Stimulated activated CD4-positive, alpha-beta T cell treated with anti-CD3 and anti-CD28 coated beads, Interleukin-12 subunit alpha, Interleukin-12 subunit beta, amount 100 ng/mL, for 48 hours (primary cell): ENCODE results near the gene REG1A.

Experiments used
- DNase-seq, 3 donors: peaks; one replicate each; pipeline ENCODE4 v3.0.0-alpha.2; 2020; ENCODE audit warnings: low read depth in 2 of 3, low spot score in 1 of 3

The REG1A gene

GRCh38 chr2:79120194-79120713, at the start of gene REG1A:
REG1A (plus strand) TSS chr2:79120488; CDS start chr2:79120862, 374 bp downstream.
- DNase-seq = no peak

GRCh38 chr2:79071078-79071477, 49.2 kb upstream of the REG1A start:
- no peak for DNase-seq

- DNase-seq = no peak
These were observed 37.3 kb upstream of the REG1A start for GRCh38 chr2:79082987-79083386.

GRCh38 chr2:79083597-79084251, 36.6 kb upstream of the REG1A start:
- no peak for DNase-seq

- no peak for DNase-seq
These were observed 35.7 kb upstream of the REG1A start for GRCh38 chr2:79084495-79085135.

GRCh38 chr2:79085382-79085781, 34.9 kb upstream of the REG1A start:
- DNase-seq = no peak

- no peak for DNase-seq
These were observed 34.0 kb upstream of the REG1A start for GRCh38 chr2:79086255-79086654.

- DNase-seq = no peak
These were observed 32.4 kb upstream of the REG1A start, which contains the start of gene REG1B for GRCh38 chr2:79087785-79088364. REG1B (minus strand) TSS chr2:79087993; CDS start chr2:79087612, 381 bp downstream.

- DNase-seq = no peak
These were observed 29.6 kb upstream of the REG1A start for GRCh38 chr2:79090693-79091092.

GRCh38 chr2:79097843-79098242, 22.4 kb upstream of the REG1A start:
- DNase-seq = no peak

GRCh38 chr2:79099140-79099686, 21.1 kb upstream of the REG1A start:
- no peak for DNase-seq

- DNase-seq = no peak
These were observed 20.0 kb upstream of the REG1A start for GRCh38 chr2:79100285-79100684.

- no peak for DNase-seq
These were observed 19.3 kb upstream of the REG1A start for GRCh38 chr2:79101024-79101423.

- no peak for DNase-seq
These were observed 17.1 kb upstream of the REG1A start for GRCh38 chr2:79103214-79103613.

GRCh38 chr2:79105259-79105658, 15.0 kb upstream of the REG1A start:
- DNase-seq = no peak

GRCh38 chr2:79112269-79112668, 8.0 kb upstream of the REG1A start:
- DNase-seq = no peak

GRCh38 chr2:79114797-79115494, 5.3 kb upstream of the REG1A start:
- DNase-seq = no peak

GRCh38 chr2:79116997-79117928, 3.0 kb upstream of the REG1A start:
- DNase-seq = no peak

- no peak for DNase-seq
These were observed 2.4 kb downstream of the REG1A start for GRCh38 chr2:79122676-79123075.
